ENCODE measurements around the gene BTBD9. TPM values are rescaled to one million over a fixed set of nuclear protein-coding genes. Genes with fewer than 3 reads are reported as not detected.

Gene BTBD9
- 1.8 to 3.0 TPM (median 2.3 TPM) in 5 replicates for total RNA-seq (2022; extraction: Qiagen RNA extraction)

GRCh38 chr6:38639498-38640215 lies at the start of gene BTBD9:
TSS of gene BTBD9 (minus strand) at chr6:38639929.

Other genes with a start within 250 kb of the BTBD9 start
- 88.7 to 103 TPM (median 90.8 TPM) in 5 replicates for gene GLO1, start 63.2 kb upstream of the BTBD9 start, total RNA-seq (2022; extraction: Qiagen RNA extraction)
- gene DNAH8, start 75.4 kb upstream of the BTBD9 start, total RNA-seq (2022; extraction: Qiagen RNA extraction) = not detected in 5 replicates